Activated CD8-positive, alpha-beta memory T cell treated with anti-CD3 and anti-CD28 coated beads for 36 hours (primary cell): ENCODE measurements around the gene NOL4. TPM values are rescaled to one million over a fixed set of nuclear protein-coding genes. Genes with fewer than 3 reads are reported as not detected.

Experiments used
- CTCF ChIA-PET: fragments of 350-600 bp; sonication (Branson Sonifier 250); formaldehyde crosslinking; loops from one replicate; lab custom pipeline; 2021; ENCODE audit warnings: antibody characterized with exemption; lab: Charles Lee
- POLR2A ChIA-PET: fragments of 350-600 bp; sonication (Branson Sonifier 250); formaldehyde crosslinking; loops from one replicate; lab custom pipeline; 2021; ENCODE audit warnings: antibody characterized with exemption; lab: Charles Lee
- total RNA-seq, 2 experiments: library from RNA; stranded (reverse); gene quantifications; one replicate each; pipeline ENCODE4 v1.2.3, GENCODE V29; 2021

The NOL4 gene
- total RNA-seq, 2 experiments from 2014 or later = not detected

DNA sequence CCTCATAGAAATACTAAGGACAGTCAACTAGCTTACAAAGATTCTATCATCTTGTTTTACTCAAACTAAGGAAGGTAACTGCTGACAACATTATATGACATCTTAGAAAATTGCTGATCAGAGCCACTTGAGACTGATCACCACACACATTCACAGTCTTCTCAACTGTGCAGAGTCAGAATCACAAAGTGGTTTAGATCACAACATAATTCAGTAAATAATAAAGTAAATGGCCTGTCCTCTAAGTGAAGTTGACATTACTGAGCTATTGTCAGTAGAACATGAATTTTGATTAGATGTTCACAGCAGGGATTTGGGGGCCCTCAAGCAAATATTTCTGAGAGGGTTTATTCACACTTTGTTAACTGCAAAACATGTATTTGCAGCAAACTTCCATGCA, 28.5 kb downstream of the NOL4 start:
- CTCF ChIA-PET = no interaction called here
- POLR2A ChIA-PET = no interaction called here

DNA sequence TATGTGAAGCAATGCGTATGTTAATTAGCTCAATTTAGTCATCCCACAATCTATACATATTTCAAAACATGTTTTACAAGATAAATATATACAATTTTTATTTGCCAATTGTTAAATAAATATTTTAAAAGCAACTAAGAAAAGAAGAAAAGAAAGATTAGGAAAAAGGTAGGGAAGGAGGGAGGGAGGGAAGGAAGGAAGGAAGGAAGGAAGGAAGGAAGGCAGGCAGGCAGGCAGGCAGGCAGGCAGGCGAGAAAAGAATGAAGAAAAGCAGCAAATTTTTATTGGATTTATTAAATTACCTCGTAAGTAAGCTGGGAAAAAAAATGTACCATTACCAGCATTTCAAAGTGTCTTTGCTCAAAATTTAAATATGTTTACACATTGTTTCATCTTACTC, 30.5 kb downstream of the NOL4 start:
- ChIA-PET POLR2A (no interaction called here), CTCF (no interaction called here)

DNA sequence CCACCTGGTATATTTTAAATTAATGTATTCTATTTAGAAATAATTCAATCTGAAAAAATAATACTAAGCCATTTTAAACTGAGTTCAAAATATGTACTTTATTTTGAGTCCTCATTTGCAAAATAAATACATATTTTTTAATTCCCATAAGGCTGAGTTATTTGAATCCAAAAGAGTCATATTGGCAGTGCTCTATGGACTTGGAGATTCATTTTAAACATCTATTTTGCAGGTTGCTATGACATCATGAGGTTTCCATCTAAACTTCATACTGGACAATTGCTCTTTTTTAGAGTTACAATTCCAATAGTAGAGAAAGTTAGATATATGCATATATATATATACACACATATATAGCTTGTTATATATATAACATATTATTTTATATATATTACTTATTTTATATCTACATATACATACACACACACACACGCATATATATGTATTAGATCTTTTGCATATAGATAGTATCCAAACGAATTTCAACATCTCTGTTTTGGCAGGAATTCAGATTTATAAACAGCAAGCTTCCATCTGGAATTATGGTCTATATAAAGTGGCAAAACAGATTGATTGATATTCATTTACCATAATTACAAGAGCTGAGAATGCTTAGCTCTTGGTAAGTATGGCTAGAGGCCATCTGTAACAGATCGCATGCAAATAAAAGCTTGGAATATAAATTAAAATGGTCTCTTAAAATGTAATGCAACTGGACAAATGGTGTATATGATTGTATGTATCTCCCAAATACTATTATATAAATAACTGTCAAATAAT, 34.9 kb downstream of the NOL4 start:
- ChIA-PET POLR2A (no interaction called here), CTCF (no interaction called here)
